Parathyroid adenoma (tissue), 2 donors: ENCODE results near the gene ITPKC.

Source experiments
- H2AFZ ChIP-seq: fragments of 300-600 bp; sonication (generic); one replicate; pipeline ENCODE4 v1.7.0; 2017; ENCODE audit warnings: antibody characterized with exemption, mild to moderate bottlenecking
- H3K27ac ChIP-seq: fragments of 300-600 bp; sonication (generic); one replicate; pipeline ENCODE4 v1.7.0; 2017
- H3K27me3 ChIP-seq: fragments of 300-600 bp; sonication (generic); one replicate; pipeline ENCODE4 v1.7.0; 2017; ENCODE audit warnings: low read length; ENCODE audit not compliant: control insufficient read depth, insufficient read depth
- H3K36me3 ChIP-seq: fragments of 300-600 bp; sonication (generic); one replicate; pipeline ENCODE4 v1.7.0; 2017; ENCODE audit warnings: low read length; ENCODE audit not compliant: control insufficient read depth, insufficient read depth
- H3K4me1 ChIP-seq: fragments of 300-600 bp; sonication (generic); one replicate; pipeline ENCODE4 v1.7.0; 2017; ENCODE audit warnings: control low read depth
- H3K4me2 ChIP-seq: fragments of 300-600 bp; sonication (generic); one replicate; pipeline ENCODE4 v1.7.0; 2017; ENCODE audit warnings: low read length
- H3K4me3 ChIP-seq: fragments of 300-600 bp; sonication (generic); one replicate; pipeline ENCODE4 v1.7.0; 2017; ENCODE audit warnings: low read depth, low read length
- H3K79me2 ChIP-seq: fragments of 300-600 bp; sonication (generic); one replicate; pipeline ENCODE4 v1.7.0; 2017; ENCODE audit warnings: control low read depth
- H3K9ac ChIP-seq: fragments of 300-600 bp; sonication (generic); one replicate; pipeline ENCODE4 v1.7.0; 2017; ENCODE audit warnings: mild to moderate bottlenecking
- H3K9me3 ChIP-seq: fragments of 300-600 bp; sonication (generic); one replicate; pipeline ENCODE4 v1.7.0; 2017; ENCODE audit warnings: low read length; ENCODE audit not compliant: control insufficient read depth
- CTCF ChIP-seq: fragments of 300-600 bp; sonication (generic); IDR thresholded peaks from one replicate; pipeline ENCODE4 v1.7.0; 2017; ENCODE audit warnings: antibody characterized with exemption, mild to moderate bottlenecking
- donor health status: primary hyperparathyroidism.

Gene ITPKC

GRCh38 chr19:40700083-40700482 is 16.8 kb upstream of the ITPKC start:
- no peaks in the 10 kb centered on the region for H3K27me3 ChIP-seq
- no peaks in the 10 kb centered on the region for H3K4me1 ChIP-seq
- H3K27ac ChIP-seq = no peak overlapping the region
- no peak overlapping the region for H3K4me2 ChIP-seq
- no peak overlapping the region for H3K4me3 ChIP-seq
- H3K9me3 ChIP-seq = no peaks in the 10 kb centered on the region
- no peak for TF ChIP-seq CTCF
- H3K79me2 ChIP-seq = no peaks in the 10 kb centered on the region
- no peaks in the 10 kb centered on the region for H3K36me3 ChIP-seq
- H2AFZ ChIP-seq = no peak overlapping the region
- H3K9ac ChIP-seq = no peak overlapping the region

GRCh38 chr19:40701758-40702157 is 15.2 kb upstream of the ITPKC start:
- no peak overlapping the region for H3K9ac ChIP-seq
- H3K79me2 ChIP-seq = no peaks in the 10 kb centered on the region
- no peaks in the 10 kb centered on the region for H3K9me3 ChIP-seq
- no peaks in the 10 kb centered on the region for H3K36me3 ChIP-seq
- no peaks in the 10 kb centered on the region for H3K4me1 ChIP-seq
- H2AFZ ChIP-seq = no peak overlapping the region
- no peaks in the 10 kb centered on the region for H3K27me3 ChIP-seq
- no peak overlapping the region for H3K4me2 ChIP-seq
- H3K27ac ChIP-seq = no peak overlapping the region
- no peak overlapping the region for H3K4me3 ChIP-seq
- TF ChIP-seq CTCF = no peak

DNA sequence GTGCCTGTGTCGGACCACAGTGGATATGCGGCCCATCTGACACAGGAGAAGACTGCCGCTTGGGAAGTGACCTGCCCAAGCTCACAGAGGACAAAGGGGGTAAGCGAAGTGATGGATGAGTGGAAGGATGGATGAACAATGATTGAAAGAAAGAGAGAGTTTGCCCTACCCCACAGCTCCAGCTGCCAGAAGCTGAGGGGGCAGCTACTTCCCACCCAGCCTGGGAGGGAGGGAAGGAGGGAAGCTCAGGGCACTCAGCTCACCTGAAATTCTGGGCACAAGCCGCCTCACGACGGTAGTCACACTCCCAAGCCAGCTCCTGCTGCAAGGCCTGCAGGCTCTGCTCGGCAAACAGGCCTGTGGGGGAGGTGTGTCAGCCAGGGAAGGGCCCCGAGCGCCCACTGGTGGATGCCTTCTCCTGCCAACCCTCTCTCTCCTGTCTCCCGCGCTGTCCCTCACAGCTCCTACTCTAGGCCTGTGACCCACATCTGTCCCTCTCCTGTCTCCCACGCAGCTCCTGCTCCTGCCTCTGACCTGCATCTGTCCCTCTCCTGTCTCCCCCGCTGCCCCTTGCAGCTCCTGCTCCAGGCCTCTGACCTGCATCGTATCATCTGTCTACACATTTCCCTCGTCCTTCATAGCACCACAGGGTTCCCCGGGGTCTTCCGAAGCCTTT is 14.4 kb upstream of the ITPKC start:
- H3K9ac ChIP-seq = no peak overlapping the region
- H3K4me3 ChIP-seq = no peak overlapping the region

GRCh38 chr19:40703029-40703755 is 13.7 kb upstream of the ITPKC start:
- H3K36me3 ChIP-seq = no peaks in the 10 kb centered on the region
- H3K27me3 ChIP-seq = no peaks in the 10 kb centered on the region
- no peak for TF ChIP-seq CTCF
- no peak overlapping the region for H2AFZ ChIP-seq
- H3K9me3 ChIP-seq = no peaks in the 10 kb centered on the region
- no peak overlapping the region for H3K9ac ChIP-seq
- H3K27ac ChIP-seq = no peak overlapping the region
- H3K4me3 ChIP-seq = no peak overlapping the region
- no peaks in the 10 kb centered on the region for H3K4me1 ChIP-seq
- H3K4me2 ChIP-seq = no peak overlapping the region
- H3K79me2 ChIP-seq = no peaks in the 10 kb centered on the region

More for the DNA sequence above, 14.4 kb upstream of the ITPKC start:
- Histone ChIP-seq H3K27ac (no peak overlapping the region), H2AFZ (no peak overlapping the region), H3K4me1 (no peaks in the 10 kb centered on the region), H3K4me2 (no peak overlapping the region), H3K27me3 (no peaks in the 10 kb centered on the region), H3K79me2 (no peaks in the 10 kb centered on the region), H3K9me3 (no peaks in the 10 kb centered on the region), H3K36me3 (no peaks in the 10 kb centered on the region)
- peak; percentile 9 for TF ChIP-seq CTCF
